DND-41 (cell line): ENCODE results near the gene NR5A2.

Experiments used
- CTCF ChIP-seq: IDR thresholded peaks from 2 replicates; pipeline ENCODE4 v1.5.1; 2012; ENCODE audit warnings: borderline replicate concordance, low read length, moderate library complexity, mild to moderate bottlenecking; ENCODE audit not compliant: poor library complexity, severe bottlenecking; ENCODE audit errors: extremely low read depth
- EZH2 ChIP-seq: IDR thresholded peaks from 3 replicates; pipeline ENCODE4 v1.6.1; 2012; ENCODE audit warnings: borderline replicate concordance, low read depth, mild to moderate bottlenecking, moderate library complexity, low read length, inconsistent platforms; ENCODE audit not compliant: severe bottlenecking

DNA sequence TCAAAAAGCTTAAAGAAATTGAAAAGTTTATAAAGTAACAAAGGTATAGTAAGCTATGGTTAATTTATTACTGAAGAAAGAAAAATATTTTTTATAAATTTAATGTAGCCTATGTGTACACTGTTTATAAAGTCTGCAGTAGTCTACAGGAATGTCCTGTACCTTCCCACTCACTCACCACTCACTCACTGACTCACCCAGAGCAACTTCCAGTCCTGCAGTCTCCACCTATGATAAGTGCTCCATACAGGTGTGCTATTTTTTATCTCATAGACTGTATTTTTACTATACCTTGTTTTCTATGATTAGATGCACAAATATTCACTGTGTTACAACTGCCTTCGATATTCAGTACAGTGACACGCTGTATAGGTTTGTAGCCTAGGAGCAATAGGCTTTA lies 106.6 kb downstream of the NR5A2 start:
- TF ChIP-seq CTCF (no peak), EZH2 (no peak)
